Hematopoietic multipotent progenitor cell treated with erythropoietin and hydrocortisone succinate and interleukin-3 and kit ligand, for 6 days (in vitro differentiated cells): ENCODE results near the gene CFD.
"Not testable (repeated sequence)": the region's sequence is repeated elsewhere in the genome, so short reads cannot be mapped to it uniquely, and the experiment has no call there.

Experiments used
- DNase-seq: peaks from one replicate; pipeline ENCODE4 v3.0.0-alpha.2; 2015

Gene CFD

DNA sequence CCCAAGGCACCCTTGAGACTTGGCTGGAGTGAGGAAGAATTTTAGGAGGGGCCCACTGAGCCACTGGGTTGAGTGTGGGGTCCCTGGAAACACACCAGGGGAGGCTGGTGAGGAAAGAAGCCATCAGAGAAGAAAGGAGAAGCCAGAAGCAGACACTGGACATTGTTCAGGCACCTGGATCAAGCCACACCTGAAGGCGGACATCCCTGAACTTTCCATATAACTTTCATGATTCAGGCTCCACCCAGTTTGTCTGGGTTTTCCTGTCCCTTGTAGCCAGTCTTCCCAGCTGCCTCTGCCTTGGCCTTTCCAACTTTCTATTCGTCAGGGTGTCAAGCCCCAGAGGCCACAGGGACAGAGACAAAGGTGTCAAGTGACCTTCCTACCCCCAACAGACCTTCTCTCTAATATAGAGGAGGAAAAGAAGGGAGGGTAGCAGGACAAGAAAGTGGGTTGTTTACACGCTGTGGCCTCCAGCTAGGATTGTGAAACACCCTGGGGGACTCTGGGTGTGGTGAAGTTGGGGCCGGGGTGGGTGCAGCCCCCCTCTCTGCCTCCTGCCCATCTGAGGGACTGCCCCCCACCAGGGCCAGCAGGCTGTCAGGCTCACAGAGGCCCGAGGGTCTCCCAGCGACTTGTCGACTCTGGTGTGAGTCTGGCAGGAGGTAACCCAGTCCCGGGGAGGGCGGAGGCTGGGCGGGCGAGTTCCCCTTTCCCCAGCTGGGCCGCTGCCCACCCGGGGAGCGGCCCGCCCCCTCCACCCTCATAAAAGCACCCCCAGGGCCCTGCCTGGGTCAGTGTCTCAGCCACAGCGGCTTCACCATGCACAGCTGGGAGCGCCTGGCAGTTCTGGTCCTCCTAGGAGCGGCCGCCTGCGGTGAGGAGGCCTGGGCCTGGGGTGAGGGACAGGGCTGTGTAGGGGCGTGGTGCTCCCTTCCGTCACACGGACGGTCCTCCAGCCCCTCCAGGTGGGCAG is at the start of gene CFD:
CFD (plus strand) TSS at position 797 of the 976 bp plus-strand sequence; CDS start at position 823, 26 bp downstream.
- DNase-seq: peak; percentile 50

DNA sequence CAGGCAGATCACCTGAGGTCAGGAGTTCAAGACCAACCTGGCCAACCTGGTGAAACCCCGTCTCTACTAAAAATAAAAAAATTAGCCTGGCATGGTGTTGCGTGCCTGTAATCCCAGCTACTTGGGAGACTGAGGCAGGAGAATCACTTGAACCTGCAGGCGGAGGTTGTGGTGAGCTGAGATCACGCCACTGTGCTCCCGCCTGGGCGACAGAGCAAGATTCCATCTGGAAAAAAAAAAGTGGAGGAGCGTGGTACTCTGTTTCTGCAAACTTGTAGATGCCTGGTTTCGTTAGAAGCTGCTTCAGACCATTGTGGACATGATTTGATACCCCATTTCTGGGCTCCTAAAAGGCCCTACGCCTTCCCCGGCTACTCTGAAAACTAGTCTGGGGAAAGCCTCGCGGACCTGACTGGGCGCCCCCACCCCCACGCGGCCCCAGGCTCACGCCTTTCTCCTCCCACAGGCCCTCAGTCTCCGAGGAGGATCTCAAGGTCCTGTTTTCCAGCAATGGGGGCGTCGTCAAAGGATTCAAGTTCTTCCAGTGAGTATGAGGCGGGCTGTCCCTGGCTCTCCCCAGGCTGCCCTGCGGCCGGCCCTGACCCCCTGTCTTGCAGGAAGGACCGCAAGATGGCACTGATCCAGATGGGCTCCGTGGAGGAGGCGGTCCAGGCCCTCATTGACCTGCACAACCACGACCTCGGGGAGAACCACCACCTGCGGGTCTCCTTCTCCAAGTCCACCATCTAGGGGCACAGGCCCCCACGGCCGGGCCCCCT is 49.2 kb upstream of the CFD start:
- no peak for DNase-seq

DNA sequence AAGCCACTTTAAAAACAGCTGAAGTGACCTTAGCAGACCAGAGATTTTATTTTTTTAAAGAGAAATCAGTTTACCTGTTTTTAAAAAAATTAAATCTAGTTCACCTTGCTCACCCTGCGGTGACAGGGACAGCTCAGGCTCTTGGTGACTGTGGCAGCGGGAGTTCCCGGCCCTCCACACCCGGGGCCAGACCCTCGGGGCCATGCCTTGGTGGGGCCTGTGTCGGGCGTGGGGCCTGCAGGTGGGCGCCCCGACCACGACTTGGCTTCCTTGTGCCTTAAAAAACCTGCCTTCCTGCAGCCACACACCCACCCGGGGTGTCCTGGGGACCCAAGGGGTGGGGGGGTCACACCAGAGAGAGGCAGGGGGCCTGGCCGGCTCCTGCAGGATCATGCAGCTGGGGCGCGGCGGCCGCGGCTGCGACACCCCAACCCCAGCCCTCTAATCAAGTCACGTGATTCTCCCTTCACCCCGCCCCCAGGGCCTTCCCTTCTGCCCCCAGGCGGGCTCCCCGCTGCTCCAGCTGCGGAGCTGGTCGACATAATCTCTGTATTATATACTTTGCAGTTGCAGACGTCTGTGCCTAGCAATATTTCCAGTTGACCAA is 48.5 kb upstream of the CFD start:
- no peak for DNase-seq

DNA sequence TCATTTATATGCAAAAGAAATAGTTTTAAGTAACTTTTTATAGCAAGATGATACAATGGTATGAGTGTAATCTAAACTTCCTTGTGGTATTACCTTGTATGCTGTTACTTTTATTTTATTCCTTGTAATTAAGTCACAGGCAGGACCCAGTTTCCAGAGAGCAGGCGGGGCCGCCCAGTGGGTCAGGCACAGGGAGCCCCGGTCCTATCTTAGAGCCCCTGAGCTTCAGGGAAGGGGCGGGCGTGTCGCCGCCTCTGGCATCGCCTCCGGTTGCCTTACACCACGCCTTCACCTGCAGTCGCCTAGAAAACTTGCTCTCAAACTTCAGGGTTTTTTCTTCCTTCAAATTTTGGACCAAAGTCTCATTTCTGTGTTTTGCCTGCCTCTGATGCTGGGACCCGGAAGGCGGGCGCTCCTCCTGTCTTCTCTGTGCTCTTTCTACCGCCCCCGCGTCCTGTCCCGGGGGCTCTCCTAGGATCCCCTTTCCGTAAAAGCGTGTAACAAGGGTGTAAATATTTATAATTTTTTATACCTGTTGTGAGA is 47.9 kb upstream of the CFD start:
- no peak for DNase-seq

DNA sequence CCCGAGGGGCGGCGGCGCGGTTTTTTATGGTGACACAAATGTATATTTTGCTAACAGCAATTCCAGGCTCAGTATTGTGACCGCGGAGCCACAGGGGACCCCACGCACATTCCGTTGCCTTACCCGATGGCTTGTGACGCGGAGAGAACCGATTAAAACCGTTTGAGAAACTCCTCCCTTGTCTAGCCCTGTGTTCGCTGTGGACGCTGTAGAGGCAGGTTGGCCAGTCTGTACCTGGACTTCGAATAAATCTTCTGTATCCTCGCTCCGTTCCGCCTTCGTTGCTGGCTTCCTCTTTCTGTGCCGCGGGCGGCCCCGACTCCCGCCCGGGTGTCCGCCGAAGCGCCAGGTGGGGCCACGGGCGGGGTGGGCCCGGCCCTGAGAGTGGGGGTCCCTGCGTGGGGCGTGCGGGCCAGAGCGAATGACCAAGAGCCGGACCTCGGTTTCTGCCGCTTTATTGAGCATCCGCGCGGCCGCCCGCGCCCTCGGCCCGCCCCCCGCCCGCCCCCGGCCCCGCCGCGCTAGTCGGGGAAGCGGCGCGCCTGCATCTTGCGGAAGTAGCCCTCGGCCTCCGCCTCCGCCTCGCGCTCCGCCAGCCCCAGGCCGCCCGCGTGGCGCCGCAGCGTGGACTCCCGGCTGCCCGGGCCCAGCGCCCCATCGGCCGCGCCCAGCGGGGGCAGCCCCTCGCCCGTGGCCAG is 47.3 kb upstream of the CFD start:
- DNase-seq: no peak

DNA sequence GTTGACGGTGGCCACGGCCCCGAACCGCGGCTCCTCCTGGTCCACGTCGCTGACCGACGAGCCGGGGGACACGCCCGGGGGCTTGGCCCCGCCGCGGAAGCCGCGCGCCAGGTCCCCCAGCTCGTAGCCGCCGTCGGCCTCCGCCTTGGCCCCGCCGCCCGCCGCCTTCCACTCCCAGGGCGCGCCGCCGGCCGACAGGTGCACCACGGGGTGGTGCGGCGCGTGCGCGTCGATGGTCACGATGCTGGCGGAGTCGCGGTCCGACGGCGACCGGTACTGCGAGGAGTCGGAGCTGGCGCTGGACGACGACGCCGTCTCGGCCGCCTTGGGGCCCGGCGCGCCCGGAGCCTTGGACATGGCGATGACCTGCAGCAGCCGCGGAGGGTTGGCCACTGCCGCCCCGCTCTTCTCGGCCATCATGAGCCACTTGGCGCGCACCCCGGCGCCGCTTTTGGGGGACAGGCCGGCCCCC is 46.7 kb upstream of the CFD start:
- no peak for DNase-seq

DNA sequence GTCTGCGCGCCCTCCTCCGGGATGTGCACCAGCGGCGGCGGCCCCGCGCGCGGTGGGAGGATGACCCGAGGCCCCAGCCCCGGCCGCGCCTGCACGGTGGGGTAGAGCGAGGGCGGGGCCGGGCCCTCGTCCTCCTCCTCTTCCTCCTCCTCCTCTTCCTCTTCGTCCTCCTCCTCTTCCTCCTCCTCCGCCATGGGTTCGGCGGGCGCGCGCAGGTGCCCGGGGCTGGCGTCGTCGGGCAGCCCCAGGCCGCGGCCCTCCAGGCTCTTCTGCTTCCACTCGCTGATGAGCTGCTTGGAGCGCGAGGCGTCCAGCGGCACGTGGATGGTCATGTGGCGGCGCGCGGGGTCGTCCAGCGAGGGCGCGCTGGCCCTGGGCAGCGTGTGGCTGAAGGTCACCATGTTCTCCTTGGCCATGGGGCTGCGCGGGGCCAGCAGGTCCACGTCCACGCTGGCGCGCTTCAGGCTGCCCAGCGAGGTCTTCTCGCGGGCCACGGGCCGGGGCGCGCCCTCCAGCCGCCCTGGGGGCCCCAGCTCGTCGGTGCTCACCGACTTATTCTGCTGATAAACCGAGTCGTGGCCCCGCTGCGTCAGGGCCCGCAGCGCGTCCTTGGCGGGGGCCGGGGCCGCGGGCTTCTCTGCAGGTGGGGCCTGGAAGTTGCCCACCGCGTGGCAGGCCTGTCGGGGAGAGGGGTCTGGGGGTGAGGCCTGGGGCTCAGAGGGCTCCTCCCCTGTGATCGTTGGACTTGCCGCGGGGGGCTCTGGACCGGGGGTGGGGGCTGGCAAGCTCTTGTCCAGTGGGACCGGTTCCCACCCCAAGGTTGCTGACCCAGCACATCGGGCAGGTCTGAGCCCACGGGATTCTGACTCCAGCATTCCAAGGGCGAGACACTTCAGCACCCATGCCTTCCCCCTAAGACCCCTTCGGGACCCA is 46.0 kb upstream of the CFD start:
- DNase-seq: no peak

DNA sequence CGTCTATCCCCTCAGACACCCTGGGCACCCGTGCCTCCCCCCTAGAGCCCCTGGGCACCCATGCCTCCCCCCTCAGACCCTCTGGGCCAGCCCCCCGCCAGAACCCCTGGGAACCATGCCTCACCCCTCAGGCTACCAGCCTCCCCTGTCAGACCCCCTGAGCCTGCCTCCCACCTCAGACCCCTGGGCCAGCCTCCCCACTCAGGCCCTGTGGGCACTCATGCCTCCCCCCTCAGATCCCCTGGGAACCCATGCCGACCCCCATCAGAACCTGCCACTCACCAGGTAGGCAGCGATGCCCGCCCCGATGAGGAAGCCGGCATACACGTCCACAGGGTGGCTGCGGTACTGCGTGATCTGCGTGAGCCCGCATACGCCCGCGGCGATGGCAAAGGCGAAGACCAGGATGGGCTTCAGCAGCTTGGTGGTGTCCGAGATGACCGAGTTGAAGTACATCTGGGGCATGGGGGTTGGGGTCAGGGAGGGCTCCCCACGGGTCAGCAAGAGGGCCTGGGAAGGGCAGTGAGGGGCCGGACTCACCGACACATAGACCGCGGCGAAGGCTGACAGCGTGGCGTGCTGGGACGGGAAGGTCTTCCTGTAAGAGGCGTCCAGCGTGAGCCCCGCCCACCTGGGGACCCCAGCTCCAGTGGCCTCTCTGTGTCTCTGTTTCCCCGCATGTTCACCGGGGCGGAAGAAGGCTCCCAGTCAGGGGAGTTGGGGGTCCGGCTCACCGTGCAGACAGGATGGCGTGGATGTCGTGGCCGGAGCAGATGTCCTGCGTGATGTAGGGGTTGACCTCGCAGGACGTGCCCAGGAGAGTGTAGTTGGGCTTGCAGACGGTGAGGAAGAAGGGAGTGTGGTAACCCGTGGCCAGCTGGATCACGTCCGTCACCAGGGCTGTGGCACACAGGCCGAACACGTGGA is 45.0 kb upstream of the CFD start:
- no peak for DNase-seq

DNA sequence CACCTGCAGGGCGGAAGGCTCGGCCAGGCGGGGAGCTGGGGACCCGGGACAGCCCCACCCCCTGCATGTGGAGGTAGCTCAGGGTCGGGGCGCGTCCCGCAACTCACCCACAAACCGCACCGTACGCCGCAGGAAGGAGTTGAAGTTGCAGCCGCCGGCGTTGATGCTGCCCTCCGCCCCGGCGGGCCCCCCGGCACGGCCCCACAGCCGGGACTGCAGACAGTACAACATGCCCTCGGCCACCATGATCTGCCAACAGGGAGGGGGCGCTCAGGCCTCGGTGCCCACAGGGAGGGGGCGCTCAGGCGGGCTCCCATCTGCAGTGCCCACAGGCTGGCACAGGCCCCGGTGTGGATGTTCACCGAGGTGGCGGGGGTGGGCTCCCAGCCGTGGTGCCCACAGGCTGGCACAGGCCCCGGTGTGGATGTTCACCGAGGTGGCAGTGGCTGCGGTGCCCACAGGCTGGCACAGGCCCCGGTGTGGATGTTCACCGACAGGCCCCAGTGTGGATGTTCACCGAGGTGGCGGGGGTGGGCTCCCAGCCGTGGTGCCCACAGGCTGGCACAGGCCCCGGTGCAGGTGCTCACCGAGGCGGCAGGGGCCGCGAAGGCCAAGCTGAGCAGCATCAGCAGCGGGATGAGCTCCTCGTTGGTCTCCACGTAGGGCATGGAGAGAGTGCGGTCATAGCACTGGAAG is 44.2 kb upstream of the CFD start:
- DNase-seq: no peak

DNA sequence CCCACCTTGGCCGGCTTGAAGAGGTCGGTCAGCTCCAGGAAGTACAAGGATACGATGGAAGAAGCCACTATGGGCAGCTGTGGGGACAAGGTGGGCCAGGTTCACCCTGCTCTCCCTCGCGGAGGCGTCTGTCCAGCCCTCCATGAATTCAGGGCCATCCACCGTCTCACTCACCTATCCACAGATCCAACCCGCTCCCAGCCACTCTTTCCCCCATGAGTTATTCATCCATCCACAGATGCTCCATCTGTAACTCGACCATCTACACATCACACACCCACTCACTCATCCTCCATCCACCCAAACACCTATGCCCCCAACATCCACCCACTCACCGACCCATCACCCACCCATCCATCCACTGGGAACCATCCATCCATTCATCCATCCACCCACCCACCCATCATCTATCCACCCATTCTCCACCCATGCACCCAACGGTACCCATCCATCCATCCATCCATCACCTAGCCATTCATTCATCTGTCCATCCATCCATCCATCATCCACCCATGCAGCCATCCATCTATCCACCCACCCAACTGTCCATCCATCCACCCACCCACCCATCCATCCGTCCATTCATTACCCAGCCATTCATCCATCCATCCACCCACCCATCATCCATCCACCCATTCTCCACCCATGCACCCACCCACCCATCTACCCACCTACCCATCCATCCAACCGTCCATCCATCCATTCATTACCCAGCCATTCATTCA is 43.5 kb upstream of the CFD start:
- no peak for DNase-seq

DNA sequence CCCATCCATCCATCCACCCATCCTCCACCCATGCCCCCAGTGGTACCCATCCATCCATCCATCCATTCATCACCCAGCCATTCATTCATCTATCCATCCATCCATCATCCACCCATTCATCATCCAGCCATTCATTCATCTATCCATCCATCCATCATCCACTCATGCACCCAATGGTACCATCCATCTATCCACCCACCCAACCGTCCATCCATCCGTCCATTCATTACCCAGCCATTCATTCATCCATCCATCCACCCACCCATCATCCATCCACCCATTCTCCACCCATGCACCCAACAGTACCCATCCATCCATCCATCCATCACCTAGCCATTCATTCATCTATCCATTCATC is 43.0 kb upstream of the CFD start:
- DNase-seq: no peak

DNA sequence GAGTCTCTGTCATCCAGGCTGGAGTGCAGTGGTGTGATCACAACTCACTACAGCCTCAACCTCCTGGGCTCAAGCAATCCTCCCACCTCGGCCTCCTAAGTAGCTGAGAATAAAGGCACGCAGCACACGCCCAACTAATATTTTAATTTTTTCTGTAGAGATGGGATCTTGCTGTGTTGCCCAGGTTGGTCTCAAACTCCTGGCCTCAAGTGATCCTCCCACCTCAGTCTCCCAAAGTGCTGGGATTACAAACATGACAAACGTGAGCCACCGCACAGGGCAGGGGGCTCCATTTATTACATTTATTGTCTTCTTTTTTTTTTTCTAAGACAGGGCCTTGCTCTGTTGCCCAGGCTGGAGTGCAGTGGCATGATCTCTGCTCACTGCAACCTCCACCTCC is 39.3 kb upstream of the CFD start:
- not testable (repeated sequence) for DNase-seq

DNA sequence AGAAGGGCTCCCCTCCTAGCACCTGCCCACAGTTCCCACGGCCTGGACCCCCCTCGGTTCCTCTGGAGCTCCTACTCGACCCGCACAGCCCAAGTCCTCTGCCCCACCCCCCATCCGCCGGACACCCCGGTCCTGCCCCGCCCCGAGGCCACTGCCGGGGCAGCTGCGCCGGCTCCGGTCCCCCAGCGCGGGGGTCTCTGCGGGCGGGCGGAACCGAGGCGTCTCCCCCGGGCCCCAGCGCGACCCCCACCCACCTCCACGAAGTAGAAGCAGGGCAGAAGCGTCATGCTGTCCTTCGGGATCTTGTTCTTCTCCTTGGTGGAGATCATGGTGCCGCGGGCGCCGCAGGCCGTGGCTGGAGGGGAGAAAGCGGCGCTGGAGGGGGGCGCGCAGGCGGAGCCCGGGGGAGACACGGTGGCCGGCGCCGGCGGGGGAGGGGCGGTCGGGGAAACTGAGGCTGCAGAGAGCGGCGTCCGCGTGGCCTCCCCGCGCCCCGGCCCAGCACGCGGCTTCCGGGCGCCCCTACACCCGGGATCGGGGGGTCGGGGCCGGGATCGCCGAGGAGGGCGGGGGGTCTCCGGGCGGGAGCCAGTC is 38.1 kb upstream of the CFD start:
- DNase-seq: no peak

DNA sequence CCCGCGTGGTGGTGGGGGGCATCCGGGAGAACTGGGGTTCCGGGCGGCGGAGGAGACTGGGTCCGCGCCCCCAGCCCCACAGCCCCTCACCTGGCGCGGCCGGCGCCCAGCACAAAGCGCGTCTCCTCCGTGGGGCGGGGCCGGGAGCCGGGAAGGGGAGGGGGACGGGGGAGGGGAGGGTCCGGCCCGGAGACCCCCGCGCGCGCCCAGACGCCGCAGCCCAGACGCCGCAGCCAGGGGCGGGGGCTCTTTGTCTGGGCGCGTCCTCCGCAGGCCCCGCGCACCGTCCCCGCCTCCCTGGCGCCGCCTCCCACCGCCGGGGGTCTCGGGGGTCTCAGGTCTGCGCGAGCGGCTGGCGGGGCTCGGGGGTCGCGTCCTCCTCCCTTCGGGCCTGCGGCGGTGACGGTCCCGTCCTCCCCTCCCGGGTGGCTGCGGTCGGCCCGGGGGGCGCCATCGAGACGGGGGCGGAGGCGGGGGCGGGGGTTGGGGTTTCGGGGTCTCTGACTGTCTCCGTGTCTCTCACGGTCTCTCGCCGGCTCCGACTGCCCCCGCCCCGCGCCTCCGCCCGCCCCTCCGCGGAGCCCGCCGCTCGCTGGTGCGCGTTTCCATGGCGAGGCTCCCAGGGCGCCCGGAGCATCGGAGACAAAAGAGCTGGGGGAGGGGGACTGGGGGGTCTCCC is 37.5 kb upstream of the CFD start, which contains the start of gene PLPPR3:
PLPPR3 (minus strand) TSS at position 131 of the 679 bp plus-strand sequence. CDS start 396 bp downstream, outside the sequence.
- no peak for DNase-seq

DNA sequence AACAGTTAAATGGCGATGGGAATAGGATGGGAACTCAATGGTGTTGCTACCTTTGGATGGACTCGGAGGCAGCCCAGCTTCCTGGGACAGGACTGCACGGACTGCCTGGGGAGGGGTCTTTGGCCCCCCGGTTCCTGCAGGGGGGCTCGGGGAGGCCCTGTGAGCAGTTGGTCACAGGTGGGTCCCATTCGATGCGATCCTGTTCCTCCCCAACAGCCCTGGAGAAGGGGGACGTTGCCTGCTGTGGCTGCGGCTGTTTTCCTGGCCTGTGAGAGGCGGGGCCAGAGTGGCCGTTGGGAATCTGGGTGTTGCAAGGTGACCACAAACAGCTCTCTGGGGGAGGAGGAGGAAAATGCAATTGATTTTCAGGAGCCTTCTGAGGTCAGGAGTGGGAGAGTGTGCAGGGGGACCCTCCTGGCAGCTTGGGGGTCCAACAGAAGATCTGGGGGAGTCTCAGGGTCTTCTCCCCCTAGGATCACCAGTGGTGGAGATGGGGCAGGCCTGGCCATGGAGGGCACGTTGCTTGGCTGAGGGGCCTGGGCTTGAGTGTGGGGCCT is 35.8 kb upstream of the CFD start:
- no peak for DNase-seq

DNA sequence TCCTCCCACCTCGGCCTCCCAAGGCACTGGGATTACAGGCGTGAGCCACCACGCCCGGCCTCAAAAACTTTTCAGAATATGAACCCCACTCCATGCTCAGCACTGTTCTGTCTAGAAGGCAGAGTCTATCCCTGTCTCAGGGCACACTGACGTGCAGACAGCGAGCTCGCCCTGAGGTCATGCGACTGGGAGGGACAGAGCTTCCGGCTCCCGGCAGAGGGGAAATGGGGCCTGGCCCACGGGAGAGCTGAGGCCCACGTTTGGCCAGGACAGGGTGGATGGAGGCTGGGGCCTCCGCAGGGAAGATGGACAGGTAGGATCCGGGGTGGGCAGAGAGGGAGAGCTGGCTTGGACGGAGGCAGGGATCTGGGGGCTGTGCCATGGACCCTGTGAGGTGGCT is 34.6 kb upstream of the CFD start:
- no peak for DNase-seq

DNA sequence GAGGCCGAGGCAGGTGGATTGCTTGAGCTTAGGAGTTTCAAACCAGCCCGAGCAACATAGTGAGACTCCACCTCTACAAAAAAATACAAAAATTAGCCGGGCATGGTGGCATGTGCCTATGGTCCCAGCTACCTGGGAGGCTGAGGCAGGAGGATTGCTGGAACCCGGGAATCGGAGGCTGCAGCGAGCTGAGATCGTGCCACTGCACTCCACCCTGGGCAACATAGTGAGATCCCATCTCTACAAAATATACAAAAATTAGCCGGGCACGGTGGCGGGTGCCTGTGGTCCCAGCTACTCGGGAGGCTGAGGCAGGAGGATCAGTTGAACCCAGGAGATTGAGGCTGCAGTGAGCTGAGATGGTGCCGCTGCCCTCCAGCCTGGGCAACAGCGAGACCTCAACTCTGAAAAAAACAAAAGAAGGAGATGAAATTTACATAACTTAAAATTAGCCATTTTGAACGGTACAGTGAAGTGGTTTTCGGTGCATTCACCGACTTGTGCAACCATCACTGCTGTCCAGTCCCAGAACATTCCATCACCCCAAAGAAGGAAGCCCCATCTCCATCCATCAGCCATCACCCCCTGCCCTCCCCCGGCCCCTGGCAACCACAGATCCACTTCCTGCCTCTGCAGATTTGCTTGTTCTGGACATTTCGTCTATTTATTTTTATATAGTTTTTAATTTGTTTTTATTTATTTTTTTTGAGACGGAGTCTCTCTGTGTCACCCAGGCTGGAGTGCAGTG is 33.4 kb upstream of the CFD start:
- no peak for DNase-seq
